Keratinocyte (primary cell): ENCODE results near the gene PRPH2.

ENCODE experiments used
- CTCF ChIP-seq, 3 experiments: IDR thresholded peaks in 1 of 3; conservative IDR thresholded peaks in 1 of 3; optimal IDR thresholded peaks in 1 of 3; 2 replicates in 2 of 3; 3 replicates in 1 of 3; pipeline versions ENCODE3 to v1.5.1; 2011; ENCODE audit warnings: low read length in 3 of 3, mild to moderate bottlenecking in 3 of 3, moderate library complexity in 2 of 3, control low read depth in 1 of 3, inconsistent platforms in 1 of 3; ENCODE audit not compliant: insufficient read depth in 2 of 3; ENCODE audit errors: extremely low read depth in 1 of 3
- EZH2 ChIP-seq: IDR thresholded peaks from one replicate; pipeline ENCODE4 v1.6.1; 2012; ENCODE audit warnings: inconsistent platforms, mild to moderate bottlenecking, low read length, moderate library complexity

DNA sequence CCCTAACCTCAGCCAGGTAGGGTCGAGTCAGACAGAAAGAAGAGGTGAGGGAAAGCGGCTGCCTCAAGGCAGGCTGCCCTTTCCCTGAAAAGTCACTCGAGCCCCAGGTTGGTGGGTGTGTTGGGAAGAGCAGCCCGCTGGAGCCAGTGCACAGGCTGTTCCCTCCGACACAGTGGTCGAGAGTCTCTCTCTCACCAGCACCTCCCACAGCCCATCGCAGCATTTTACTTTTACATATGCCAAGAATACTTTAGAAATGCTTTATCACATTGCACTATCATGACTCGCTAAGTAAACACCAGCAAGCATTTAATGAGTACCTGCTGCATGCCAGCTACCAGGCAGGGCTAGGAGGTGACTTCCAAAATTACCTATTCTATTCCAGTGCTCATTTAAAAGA, 1.7 kb downstream of the PRPH2 start:
- TF ChIP-seq CTCF (optimal IDR thresholded peaks at IDR 0.05 in 1 of 3, IDR thresholded peaks at IDR 0.05 in 1 of 3, conservative IDR thresholded peaks at IDR 0.05 in 1 of 3; ENCODE audit: extremely low read depth in 1 of 3, insufficient read depth in 2 of 3, low read length in 3 of 3) (no peak), EZH2 (no peak)
